SK-N-SH (cell line): ENCODE measurements around the gene ZDHHC21. TPM values are rescaled to one million over a fixed set of nuclear protein-coding genes. Genes with fewer than 3 reads are reported as not detected.

Experiments used
- CTCF ChIA-PET: fragments of 300-600, 350-600 bp; formaldehyde crosslinking; extraction: SDS; loops from one replicate; lab custom pipeline; 2021; lab: Yijun Ruan, JAX
- POLR2A ChIA-PET: fragments of 350-600 bp; sonication (Branson Sonifier 250); formaldehyde crosslinking; extraction: SDS; loops from one replicate; lab custom pipeline; 2020; ENCODE audit warnings: antibody characterized with exemption, inconsistent platforms; lab: Yijun Ruan, JAX
- DNase-seq: peaks from one replicate; pipeline ENCODE4 v3.0.0; 2012
- H2AFZ ChIP-seq: fragments of 200-600 bp; sonication (generic); 2 replicates; pipeline ENCODE4 v1.8.1; 2016; ENCODE audit warnings: antibody characterized with exemption, mild to moderate bottlenecking, low read depth
- H3F3A ChIP-seq: fragments of 200-600 bp; sonication (generic); replicated peaks from 2 replicates; pipeline ENCODE3; 2016; ENCODE audit warnings: antibody characterized with exemption, mild to moderate bottlenecking; ENCODE audit not compliant: insufficient read depth
- H3K27ac ChIP-seq, 2 experiments: fragments of 200-500 bp in 1 of 2; fragments of 200-600 bp in 1 of 2; sonication (Bioruptor generic) in 1 of 2; sonication (generic), shearing (Covaris generic) in 1 of 2; 2 replicates each; pipeline versions ENCODE4 v1.5.1 to v1.6.1; 2014 to 2016; ENCODE audit warnings: low read depth in 2 of 2, inconsistent platforms in 1 of 2, low read length in 1 of 2, mild to moderate bottlenecking in 1 of 2, mixed read lengths in 1 of 2
- H3K27me3 ChIP-seq: fragments of 200-600 bp; sonication (generic), shearing (Covaris generic); 2 replicates; pipeline ENCODE4 v1.6.1; 2016; ENCODE audit warnings: mixed run types; ENCODE audit not compliant: insufficient read depth
- H3K36me3 ChIP-seq, 2 experiments: fragments of 200-500 bp in 1 of 2; fragments of 200-600 bp in 1 of 2; sonication (Bioruptor generic) in 1 of 2; sonication (generic) in 1 of 2; replicated peaks in 1 of 2; 2 replicates each; pipeline versions ENCODE3 to v1.5.1; 2014 to 2016; ENCODE audit warnings: low read length in 1 of 2, mild to moderate bottlenecking in 1 of 2; ENCODE audit not compliant: insufficient read depth in 2 of 2, control insufficient read depth in 1 of 2
- H3K4me1 ChIP-seq, 2 experiments: fragments of 200-500 bp in 1 of 2; fragments of 200-600 bp in 1 of 2; sonication (Bioruptor generic) in 1 of 2; sonication (generic), shearing (Covaris generic) in 1 of 2; 2 replicates each; pipeline versions ENCODE4 v1.5.1 to v1.6.1; 2014 to 2016; ENCODE audit warnings: low read depth in 1 of 2, low read length in 1 of 2, mixed run types in 1 of 2; ENCODE audit not compliant: insufficient read depth in 2 of 2, control insufficient read depth in 1 of 2
- H3K4me2 ChIP-seq: fragments of 200-600 bp; sonication (generic), shearing (Covaris generic); 2 replicates; pipeline ENCODE4 v1.6.1; 2017; ENCODE audit warnings: mixed run types
- H3K4me3 ChIP-seq, 2 experiments: fragments of 200-500 bp in 1 of 2; fragments of 200-600 bp in 1 of 2; sonication (Bioruptor generic) in 1 of 2; sonication (generic), shearing (Covaris generic) in 1 of 2; 2 replicates each; pipeline versions ENCODE4 v1.5.1 to v1.8.1; 2014 to 2016; ENCODE audit warnings: low read depth in 2 of 2, inconsistent platforms in 1 of 2, low read length in 1 of 2, mild to moderate bottlenecking in 1 of 2, mixed read lengths in 1 of 2, moderate library complexity in 1 of 2
- H3K79me2 ChIP-seq: fragments of 200-600 bp; sonication (generic); 2 replicates; pipeline ENCODE4 v1.8.1; 2017; ENCODE audit warnings: mild to moderate bottlenecking; ENCODE audit not compliant: insufficient read depth
- H3K9ac ChIP-seq: fragments of 200-600 bp; sonication (generic); 2 replicates; pipeline ENCODE4 v1.6.1; 2017; ENCODE audit warnings: mixed run types
- H3K9me2 ChIP-seq: fragments of 200-600 bp; sonication (generic); 2 replicates; pipeline ENCODE4 v1.6.1; 2017; ENCODE audit warnings: mixed run types
- H3K9me3 ChIP-seq: fragments of 200-600 bp; sonication (generic); 2 replicates; pipeline ENCODE4 v1.6.1; 2017; ENCODE audit warnings: mixed run types, mild to moderate bottlenecking, moderate library complexity
- H4K20me1 ChIP-seq: fragments of 200-600 bp; sonication (generic); 2 replicates; pipeline ENCODE4 v1.6.1; 2017; ENCODE audit warnings: mild to moderate bottlenecking, mixed run types; ENCODE audit not compliant: insufficient read depth
- CHD2 ChIP-seq: fragments of 150-350 bp; IDR thresholded peaks from 2 replicates; pipeline ENCODE4 v1.6.1; 2018; ENCODE audit warnings: low read length; ENCODE audit not compliant: partially characterized antibody
- EP300 ChIP-seq, 2 experiments: IDR thresholded peaks; 2 replicates each; pipeline versions ENCODE4 v1.4.0 to v1.6.1; 2012; ENCODE audit warnings: borderline replicate concordance in 1 of 2, low read depth in 1 of 2, low read length in 1 of 2
- EZH2phosphoT487 ChIP-seq: fragments of 200-600 bp; sonication (generic); IDR thresholded peaks from 2 replicates; pipeline ENCODE4 v1.6.1; 2017; ENCODE audit warnings: low read depth, mixed run types, mild to moderate bottlenecking, antibody characterized with exemption, moderate library complexity, borderline replicate concordance
- FOXM1 ChIP-seq: IDR thresholded peaks from 2 replicates; pipeline ENCODE4 v1.4.0; 2012; ENCODE audit warnings: low read depth, mild to moderate bottlenecking
- GABPA ChIP-seq: IDR thresholded peaks from 2 replicates; pipeline ENCODE4 v1.4.0; 2012; ENCODE audit warnings: low read depth, mild to moderate bottlenecking
- GATA2 ChIP-seq: sonication (generic); formaldehyde crosslinking; IDR thresholded peaks from 2 replicates; pipeline ENCODE4 v1.5.0; 2020; ENCODE audit warnings: mild to moderate bottlenecking, missing genetic modification reagents
- JUND ChIP-seq: IDR thresholded peaks from 2 replicates; pipeline ENCODE4 v1.4.0; 2012
- MEF2A ChIP-seq: IDR thresholded peaks from 2 replicates; pipeline ENCODE4 v1.4.0; 2012; ENCODE audit warnings: low read depth, borderline replicate concordance
- MXI1 ChIP-seq: IDR thresholded peaks from 2 replicates; pipeline ENCODE4 v1.6.1; 2012; ENCODE audit warnings: mild to moderate bottlenecking, low read depth, low read length, improper control_type of control experiment
- RCOR1 ChIP-seq: fragments of 150-350 bp; IDR thresholded peaks from 2 replicates; pipeline ENCODE4 v1.6.1; 2017; ENCODE audit warnings: antibody characterized with exemption, low read length
- RXRA ChIP-seq: IDR thresholded peaks from 2 replicates; pipeline ENCODE4 v1.4.0; 2012; ENCODE audit warnings: low read depth, mild to moderate bottlenecking, borderline replicate concordance
- TAF1 ChIP-seq: IDR thresholded peaks from 2 replicates; pipeline ENCODE4 v1.6.1; 2012; ENCODE audit warnings: low read depth, mild to moderate bottlenecking, low read length, moderate library complexity, borderline replicate concordance
- TCF12 ChIP-seq: IDR thresholded peaks from 2 replicates; pipeline ENCODE4 v1.4.0; 2012
- TEAD4 ChIP-seq: IDR thresholded peaks from 2 replicates; pipeline ENCODE4 v1.4.0; 2012; ENCODE audit warnings: mild to moderate bottlenecking, borderline replicate concordance; ENCODE audit not compliant: insufficient read depth
- WGBS: methylation state at CpG from one replicate; pipeline ENCODE4 v1.1.6; 2017; ENCODE audit warnings: low lambda C conversion rate; 5-methylcytosine and 5-hydroxymethylcytosine counted together
- polyA plus RNA-seq, 3 experiments: library from polyadenylated mRNA; depleted of rRNA; stranded (reverse); fragments of >200 nt; gene quantifications; 2 replicates each; pipeline ENCODE4 v1.2.3, GENCODE V29; 2012
- TF ChIP-seq, protein P1 (sequence below): IDR thresholded peaks from 2 replicates; pipeline ENCODE4 v1.4.0; 2012; ENCODE audit warnings: low read depth
- TF ChIP-seq, protein P2 (sequence below): IDR thresholded peaks from 2 replicates; pipeline ENCODE4; 2012
- TF ChIP-seq, protein P3 (sequence below): IDR thresholded peaks from 2 replicates; pipeline ENCODE4 v1.4.0; 2012; ENCODE audit warnings: low read depth, borderline replicate concordance
- TF ChIP-seq, protein P4 (sequence below): fragments of 200-600 bp; sonication (generic); IDR thresholded peaks from 2 replicates; pipeline ENCODE4 v1.6.1; 2017; ENCODE audit warnings: antibody characterized with exemption, mild to moderate bottlenecking, moderate library complexity
- TF ChIP-seq, protein P5 (sequence below): fragments of 150-350 bp; IDR thresholded peaks from 2 replicates; pipeline ENCODE4 v1.6.1; 2017; ENCODE audit warnings: antibody characterized with exemption, low read length, low read depth, borderline replicate concordance
- TF ChIP-seq, protein P6 (sequence below): fragments of 150-350 bp; IDR thresholded peaks from 2 replicates; pipeline ENCODE4 v1.6.1; 2016; ENCODE audit warnings: mild to moderate bottlenecking, low read depth, low read length
- TF ChIP-seq, protein P7 (sequence below): IDR thresholded peaks from 2 replicates; pipeline ENCODE4 v1.4.0; 2012; ENCODE audit warnings: low read depth, borderline replicate concordance

ZDHHC21 gene
- polyA plus RNA-seq, 1 of the 3 experiments (the other 2 are of a cell fraction): 2.9 TPM

DNA sequence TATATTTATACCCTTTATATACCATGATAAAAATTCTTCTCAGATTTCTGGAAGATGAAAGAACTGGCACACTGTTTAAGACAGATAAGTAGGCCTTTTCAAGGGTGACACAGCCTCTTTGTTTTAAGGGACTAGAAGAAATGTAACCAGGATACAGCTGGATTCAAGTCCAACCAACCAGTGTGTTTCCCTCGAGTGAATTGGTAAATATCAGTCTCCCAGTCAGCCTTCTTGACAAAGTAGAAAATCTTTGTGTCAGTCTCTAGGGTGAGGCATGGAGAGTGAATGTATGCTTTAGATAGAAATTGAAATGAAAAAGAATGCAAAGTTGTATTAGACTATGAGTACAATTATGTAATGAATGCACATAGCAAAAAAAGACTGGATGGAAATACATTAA is 119.1 kb downstream of the ZDHHC21 start:
- Histone ChIP-seq H3F3A (no peaks in the 10 kb centered on the region), H3K4me1 (no peaks in the 10 kb centered on the region), H4K20me1 (no peaks in the 10 kb centered on the region), H3K36me3 (no peaks in the 10 kb centered on the region), H3K79me2 (no peaks in the 10 kb centered on the region), H3K4me2 (no peak overlapping the region), H3K27ac (no peak overlapping the region), H3K9ac (no peak overlapping the region), H3K9me3 (no peaks in the 10 kb centered on the region), H3K4me3 (no peak overlapping the region), H3K9me2 (no peaks in the 10 kb centered on the region), H3K27me3 (no peaks in the 10 kb centered on the region), H2AFZ (no peak overlapping the region)
- ChIA-PET CTCF (no interaction called here), POLR2A (no interaction called here)
- WGBS: 47% methylated on average over 1 of the region's 1 CpG
- DNase-seq: no peak
- no peak for TF ChIP-seq CHD2
- no peak for TF ChIP-seq TEAD4
- TF ChIP-seq, protein P1, sequence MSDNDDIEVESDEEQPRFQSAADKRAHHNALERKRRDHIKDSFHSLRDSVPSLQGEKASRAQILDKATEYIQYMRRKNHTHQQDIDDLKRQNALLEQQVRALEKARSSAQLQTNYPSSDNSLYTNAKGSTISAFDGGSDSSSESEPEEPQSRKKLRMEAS: no peak
- TF ChIP-seq GATA2 (CRISPR knock-in tag): no peak
- TF ChIP-seq EP300 (IDR thresholded peaks at IDR 0.05; ENCODE audit: borderline replicate concordance in 1 of 2, low read depth in 1 of 2, low read length in 1 of 2): no peak
- TF ChIP-seq MXI1: no peak
- no peak for TF ChIP-seq GABPA
- TF ChIP-seq TAF1: no peak
- TF ChIP-seq, protein P2, sequence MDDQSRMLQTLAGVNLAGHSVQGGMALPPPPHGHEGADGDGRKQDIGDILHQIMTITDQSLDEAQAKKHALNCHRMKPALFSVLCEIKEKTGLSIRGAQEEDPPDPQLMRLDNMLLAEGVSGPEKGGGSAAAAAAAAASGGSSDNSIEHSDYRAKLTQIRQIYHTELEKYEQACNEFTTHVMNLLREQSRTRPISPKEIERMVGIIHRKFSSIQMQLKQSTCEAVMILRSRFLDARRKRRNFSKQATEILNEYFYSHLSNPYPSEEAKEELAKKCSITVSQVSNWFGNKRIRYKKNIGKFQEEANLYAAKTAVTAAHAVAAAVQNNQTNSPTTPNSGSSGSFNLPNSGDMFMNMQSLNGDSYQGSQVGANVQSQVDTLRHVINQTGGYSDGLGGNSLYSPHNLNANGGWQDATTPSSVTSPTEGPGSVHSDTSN: no peak
- TF ChIP-seq JUND: no peak
- no peak for TF ChIP-seq RCOR1

DNA sequence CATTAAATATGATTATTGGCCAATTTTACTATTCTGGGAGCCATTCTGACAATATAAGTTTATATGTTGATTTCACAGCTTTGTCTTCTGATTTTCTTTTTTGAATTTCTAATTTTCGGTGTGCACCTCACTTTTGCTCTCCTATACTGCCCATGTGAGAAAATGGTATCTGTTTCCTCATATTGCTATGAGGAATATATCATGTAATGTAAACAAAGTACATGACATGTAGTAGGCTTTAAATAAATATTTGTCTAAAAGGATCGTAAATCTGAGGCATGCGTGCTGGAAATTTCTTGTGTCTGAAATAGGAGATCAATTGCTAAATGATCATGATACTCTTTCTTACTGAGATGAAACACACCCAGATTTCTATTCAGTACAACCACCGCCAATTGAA is 119.9 kb downstream of the ZDHHC21 start:
- Histone ChIP-seq H3K36me3 (no peaks in the 10 kb centered on the region), H3K27me3 (no peaks in the 10 kb centered on the region), H3K4me3 (no peak overlapping the region), H3K9me2 (no peaks in the 10 kb centered on the region), H3K4me1 (no peaks in the 10 kb centered on the region), H3K27ac (no peak overlapping the region), H3K9ac (no peak overlapping the region), H3K79me2 (no peaks in the 10 kb centered on the region), H4K20me1 (no peaks in the 10 kb centered on the region), H3F3A (no peaks in the 10 kb centered on the region), H3K4me2 (no peak overlapping the region), H3K9me3 (no peaks in the 10 kb centered on the region), H2AFZ (no peak overlapping the region)
- 85% methylated on average over 4 of the region's 4 CpGs for WGBS
- no peak for TF ChIP-seq EP300 (IDR thresholded peaks at IDR 0.05; ENCODE audit: borderline replicate concordance in 1 of 2, low read depth in 1 of 2, low read length in 1 of 2)
- no peak for TF ChIP-seq EZH2phosphoT487
- TF ChIP-seq, protein P3, sequence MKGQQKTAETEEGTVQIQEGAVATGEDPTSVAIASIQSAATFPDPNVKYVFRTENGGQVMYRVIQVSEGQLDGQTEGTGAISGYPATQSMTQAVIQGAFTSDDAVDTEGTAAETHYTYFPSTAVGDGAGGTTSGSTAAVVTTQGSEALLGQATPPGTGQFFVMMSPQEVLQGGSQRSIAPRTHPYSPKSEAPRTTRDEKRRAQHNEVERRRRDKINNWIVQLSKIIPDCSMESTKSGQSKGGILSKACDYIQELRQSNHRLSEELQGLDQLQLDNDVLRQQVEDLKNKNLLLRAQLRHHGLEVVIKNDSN: no peak
- TF ChIP-seq, protein P4, sequence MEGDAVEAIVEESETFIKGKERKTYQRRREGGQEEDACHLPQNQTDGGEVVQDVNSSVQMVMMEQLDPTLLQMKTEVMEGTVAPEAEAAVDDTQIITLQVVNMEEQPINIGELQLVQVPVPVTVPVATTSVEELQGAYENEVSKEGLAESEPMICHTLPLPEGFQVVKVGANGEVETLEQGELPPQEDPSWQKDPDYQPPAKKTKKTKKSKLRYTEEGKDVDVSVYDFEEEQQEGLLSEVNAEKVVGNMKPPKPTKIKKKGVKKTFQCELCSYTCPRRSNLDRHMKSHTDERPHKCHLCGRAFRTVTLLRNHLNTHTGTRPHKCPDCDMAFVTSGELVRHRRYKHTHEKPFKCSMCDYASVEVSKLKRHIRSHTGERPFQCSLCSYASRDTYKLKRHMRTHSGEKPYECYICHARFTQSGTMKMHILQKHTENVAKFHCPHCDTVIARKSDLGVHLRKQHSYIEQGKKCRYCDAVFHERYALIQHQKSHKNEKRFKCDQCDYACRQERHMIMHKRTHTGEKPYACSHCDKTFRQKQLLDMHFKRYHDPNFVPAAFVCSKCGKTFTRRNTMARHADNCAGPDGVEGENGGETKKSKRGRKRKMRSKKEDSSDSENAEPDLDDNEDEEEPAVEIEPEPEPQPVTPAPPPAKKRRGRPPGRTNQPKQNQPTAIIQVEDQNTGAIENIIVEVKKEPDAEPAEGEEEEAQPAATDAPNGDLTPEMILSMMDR: no peak
- TF ChIP-seq, protein P1: no peak
- no peak for TF ChIP-seq RXRA
- no peak for TF ChIP-seq MEF2A
- TF ChIP-seq, protein P5, sequence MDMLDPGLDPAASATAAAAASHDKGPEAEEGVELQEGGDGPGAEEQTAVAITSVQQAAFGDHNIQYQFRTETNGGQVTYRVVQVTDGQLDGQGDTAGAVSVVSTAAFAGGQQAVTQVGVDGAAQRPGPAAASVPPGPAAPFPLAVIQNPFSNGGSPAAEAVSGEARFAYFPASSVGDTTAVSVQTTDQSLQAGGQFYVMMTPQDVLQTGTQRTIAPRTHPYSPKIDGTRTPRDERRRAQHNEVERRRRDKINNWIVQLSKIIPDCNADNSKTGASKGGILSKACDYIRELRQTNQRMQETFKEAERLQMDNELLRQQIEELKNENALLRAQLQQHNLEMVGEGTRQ: no peak
- no peak for TF ChIP-seq TCF12
- TF ChIP-seq FOXM1: no peak
- TF ChIP-seq, protein P6, sequence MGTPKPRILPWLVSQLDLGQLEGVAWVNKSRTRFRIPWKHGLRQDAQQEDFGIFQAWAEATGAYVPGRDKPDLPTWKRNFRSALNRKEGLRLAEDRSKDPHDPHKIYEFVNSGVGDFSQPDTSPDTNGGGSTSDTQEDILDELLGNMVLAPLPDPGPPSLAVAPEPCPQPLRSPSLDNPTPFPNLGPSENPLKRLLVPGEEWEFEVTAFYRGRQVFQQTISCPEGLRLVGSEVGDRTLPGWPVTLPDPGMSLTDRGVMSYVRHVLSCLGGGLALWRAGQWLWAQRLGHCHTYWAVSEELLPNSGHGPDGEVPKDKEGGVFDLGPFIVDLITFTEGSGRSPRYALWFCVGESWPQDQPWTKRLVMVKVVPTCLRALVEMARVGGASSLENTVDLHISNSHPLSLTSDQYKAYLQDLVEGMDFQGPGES: no peak
- TF ChIP-seq, protein P7, sequence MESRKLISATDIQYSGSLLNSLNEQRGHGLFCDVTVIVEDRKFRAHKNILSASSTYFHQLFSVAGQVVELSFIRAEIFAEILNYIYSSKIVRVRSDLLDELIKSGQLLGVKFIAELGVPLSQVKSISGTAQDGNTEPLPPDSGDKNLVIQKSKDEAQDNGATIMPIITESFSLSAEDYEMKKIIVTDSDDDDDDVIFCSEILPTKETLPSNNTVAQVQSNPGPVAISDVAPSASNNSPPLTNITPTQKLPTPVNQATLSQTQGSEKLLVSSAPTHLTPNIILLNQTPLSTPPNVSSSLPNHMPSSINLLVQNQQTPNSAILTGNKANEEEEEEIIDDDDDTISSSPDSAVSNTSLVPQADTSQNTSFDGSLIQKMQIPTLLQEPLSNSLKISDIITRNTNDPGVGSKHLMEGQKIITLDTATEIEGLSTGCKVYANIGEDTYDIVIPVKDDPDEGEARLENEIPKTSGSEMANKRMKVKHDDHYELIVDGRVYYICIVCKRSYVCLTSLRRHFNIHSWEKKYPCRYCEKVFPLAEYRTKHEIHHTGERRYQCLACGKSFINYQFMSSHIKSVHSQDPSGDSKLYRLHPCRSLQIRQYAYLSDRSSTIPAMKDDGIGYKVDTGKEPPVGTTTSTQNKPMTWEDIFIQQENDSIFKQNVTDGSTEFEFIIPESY: no peak
- ChIA-PET POLR2A (no interaction called here), CTCF (no interaction called here)
- no peak for DNase-seq
